Right atrium auricular region (tissue), 2 donors: ENCODE results near the gene MMP13. TPM values are rescaled to one million over a fixed set of nuclear protein-coding genes. Genes with fewer than 3 reads are reported as not detected.

Experiments used
- DNase-seq: peaks from one replicate; pipeline ENCODE4 v3.0.0-alpha.2; 2019; ENCODE audit warnings: low spot score
- H3K27ac ChIP-seq, 2 donors: fragments of 200-600 bp; sonication (generic); 1 replicate in 1 of 2; 2 replicates in 1 of 2; pipeline ENCODE4 v1.5.1; 2016 to 2019
- H3K27me3 ChIP-seq, 2 donors: fragments of 200-600 bp; sonication (generic); one replicate each; pipeline versions ENCODE4 v1.5.1 to v1.6.0; 2017 to 2019
- H3K36me3 ChIP-seq: fragments of 200-600 bp; sonication (generic); one replicate; pipeline ENCODE4 v1.5.1; 2016
- H3K4me1 ChIP-seq, 2 donors: fragments of 200-600 bp; sonication (generic); one replicate each; pipeline versions ENCODE4 v1.5.1 to v1.6.0; 2017 to 2019
- H3K4me3 ChIP-seq, 2 donors: fragments of 200-600 bp; sonication (generic); 1 replicate in 1 of 2; 2 replicates in 1 of 2; pipeline ENCODE4 v1.5.1; 2017 to 2019; ENCODE audit warnings: mild to moderate bottlenecking in 1 of 2, moderate library complexity in 1 of 2
- H3K9me3 ChIP-seq, 2 donors: fragments of 200-600 bp; sonication (generic); one replicate each; pipeline ENCODE4 v1.5.1; 2019
- total RNA-seq, 2 donors: library from RNA; depleted of rRNA; stranded (reverse); fragments of >200 nt; gene quantifications; one replicate each; pipeline ENCODE4 v1.1.0, GENCODE V29; 2016
- TF ChIP-seq, protein P1 (sequence below), 2 donors: fragments of 200-600 bp; sonication (generic); IDR thresholded peaks; one replicate each; pipeline ENCODE4 v1.5.1; 2019; ENCODE audit warnings: antibody characterized with exemption in 2 of 2

Gene MMP13
- total RNA-seq, 2 donors from 2014 or later: not detected

DNA sequence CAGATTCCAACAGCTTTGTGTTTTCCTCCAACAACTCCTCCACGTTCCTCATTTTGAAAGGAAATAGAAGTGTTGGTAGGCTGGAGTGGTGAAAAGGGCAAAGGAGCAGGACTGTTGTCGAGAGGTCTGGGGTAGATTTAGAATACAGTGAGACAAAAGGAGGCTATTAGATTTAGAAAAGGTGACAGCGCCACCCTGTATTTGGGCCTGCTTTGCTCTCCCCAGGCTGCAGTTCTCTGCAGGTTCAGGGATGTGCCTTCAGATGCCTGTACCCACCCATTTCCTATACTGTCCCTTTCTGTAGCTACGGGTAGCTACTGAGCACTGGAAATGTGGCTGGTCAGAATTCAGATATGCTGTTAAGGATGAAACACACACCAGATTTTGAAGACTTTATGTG is 20.8 kb downstream of the MMP13 start:
- no peaks in the 10 kb centered on the region for H3K4me1 ChIP-seq
- H3K27ac ChIP-seq: no peak overlapping the region
- no peak overlapping the region for H3K4me3 ChIP-seq
- H3K36me3 ChIP-seq: no peaks in the 10 kb centered on the region
- TF ChIP-seq, protein P1, sequence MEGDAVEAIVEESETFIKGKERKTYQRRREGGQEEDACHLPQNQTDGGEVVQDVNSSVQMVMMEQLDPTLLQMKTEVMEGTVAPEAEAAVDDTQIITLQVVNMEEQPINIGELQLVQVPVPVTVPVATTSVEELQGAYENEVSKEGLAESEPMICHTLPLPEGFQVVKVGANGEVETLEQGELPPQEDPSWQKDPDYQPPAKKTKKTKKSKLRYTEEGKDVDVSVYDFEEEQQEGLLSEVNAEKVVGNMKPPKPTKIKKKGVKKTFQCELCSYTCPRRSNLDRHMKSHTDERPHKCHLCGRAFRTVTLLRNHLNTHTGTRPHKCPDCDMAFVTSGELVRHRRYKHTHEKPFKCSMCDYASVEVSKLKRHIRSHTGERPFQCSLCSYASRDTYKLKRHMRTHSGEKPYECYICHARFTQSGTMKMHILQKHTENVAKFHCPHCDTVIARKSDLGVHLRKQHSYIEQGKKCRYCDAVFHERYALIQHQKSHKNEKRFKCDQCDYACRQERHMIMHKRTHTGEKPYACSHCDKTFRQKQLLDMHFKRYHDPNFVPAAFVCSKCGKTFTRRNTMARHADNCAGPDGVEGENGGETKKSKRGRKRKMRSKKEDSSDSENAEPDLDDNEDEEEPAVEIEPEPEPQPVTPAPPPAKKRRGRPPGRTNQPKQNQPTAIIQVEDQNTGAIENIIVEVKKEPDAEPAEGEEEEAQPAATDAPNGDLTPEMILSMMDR (IDR thresholded peaks at IDR 0.05): no peak
- H3K27me3 ChIP-seq: no peaks in the 10 kb centered on the region
- no peaks in the 10 kb centered on the region for H3K9me3 ChIP-seq
- no peak for DNase-seq

DNA sequence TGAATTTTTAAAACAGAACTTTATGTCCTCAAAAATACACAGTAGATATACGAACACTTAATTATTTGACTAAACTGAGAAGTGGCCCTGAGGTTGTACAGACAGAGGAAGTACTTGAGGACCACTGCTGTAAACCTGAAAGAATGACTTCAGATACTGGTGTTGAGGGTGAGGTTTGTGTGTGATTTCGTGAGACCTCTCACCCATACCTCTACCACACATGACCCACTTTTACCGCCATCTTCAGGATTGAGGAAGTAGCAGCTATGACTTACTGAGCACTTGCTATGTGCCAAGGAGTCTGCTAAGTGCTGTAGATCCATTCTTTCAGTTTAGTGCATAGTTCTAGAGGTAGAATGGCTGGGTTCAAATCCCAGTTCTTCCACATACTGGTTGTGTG is 21.9 kb downstream of the MMP13 start:
- TF ChIP-seq, protein P1 (IDR thresholded peaks at IDR 0.05): no peak
- Histone ChIP-seq H3K27me3 (no peaks in the 10 kb centered on the region), H3K9me3 (no peaks in the 10 kb centered on the region), H3K4me3 (no peak overlapping the region), H3K4me1 (no peaks in the 10 kb centered on the region), H3K27ac (no peak overlapping the region), H3K36me3 (no peaks in the 10 kb centered on the region)
- no peak for DNase-seq

DNA sequence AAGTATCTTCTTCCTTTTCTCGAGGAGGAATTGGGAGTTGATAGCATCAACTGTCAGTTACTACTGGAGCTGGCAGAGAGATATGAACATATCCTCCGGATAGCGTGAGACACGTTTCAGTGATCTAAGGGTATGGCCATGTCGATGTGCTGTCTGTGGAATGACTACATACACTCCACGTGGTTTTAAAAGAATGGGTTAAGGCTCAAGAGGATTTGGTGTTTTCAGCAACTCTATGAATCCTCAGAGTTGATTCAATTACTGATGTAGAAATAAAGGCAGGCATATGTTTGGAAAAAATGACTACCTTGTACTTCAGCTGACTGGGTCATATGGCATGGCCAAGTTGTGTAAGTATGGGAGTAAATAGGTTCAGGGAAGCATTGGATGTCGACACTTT is 22.9 kb downstream of the MMP13 start:
- no peaks in the 10 kb centered on the region for H3K27me3 ChIP-seq
- no peaks in the 10 kb centered on the region for H3K36me3 ChIP-seq
- no peak for DNase-seq
- H3K4me1 ChIP-seq: no peaks in the 10 kb centered on the region
- H3K9me3 ChIP-seq: no peaks in the 10 kb centered on the region
- H3K4me3 ChIP-seq: no peak overlapping the region
- TF ChIP-seq, protein P1 (IDR thresholded peaks at IDR 0.05): no peak
- H3K27ac ChIP-seq: no peak overlapping the region

DNA sequence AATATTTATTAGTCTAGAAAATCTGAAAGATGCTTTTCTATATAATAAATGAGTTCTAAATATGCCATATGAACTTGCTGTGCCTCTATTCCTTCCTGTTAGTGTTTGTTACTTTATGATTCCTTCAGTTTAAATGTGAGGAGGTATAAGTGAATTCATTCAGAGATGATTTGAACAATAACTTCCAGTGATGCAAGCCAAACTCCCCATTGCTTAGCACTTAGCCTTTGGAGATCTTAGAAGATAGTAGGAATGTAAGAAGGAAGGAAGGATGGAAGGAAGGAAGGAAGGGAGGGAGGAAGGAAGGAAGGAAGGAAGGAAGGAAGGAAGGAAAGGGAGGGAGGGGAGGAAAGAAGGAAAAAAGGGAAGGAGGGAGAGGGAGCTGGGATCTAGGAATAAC is 25.1 kb downstream of the MMP13 start:
- Histone ChIP-seq H3K4me1 (no peaks in the 10 kb centered on the region), H3K9me3 (no peaks in the 10 kb centered on the region), H3K36me3 (no peaks in the 10 kb centered on the region), H3K27me3 (no peaks in the 10 kb centered on the region), H3K4me3 (no peak overlapping the region), H3K27ac (no peak overlapping the region)
- no peak for DNase-seq
- TF ChIP-seq, protein P1 (IDR thresholded peaks at IDR 0.05): no peak

DNA sequence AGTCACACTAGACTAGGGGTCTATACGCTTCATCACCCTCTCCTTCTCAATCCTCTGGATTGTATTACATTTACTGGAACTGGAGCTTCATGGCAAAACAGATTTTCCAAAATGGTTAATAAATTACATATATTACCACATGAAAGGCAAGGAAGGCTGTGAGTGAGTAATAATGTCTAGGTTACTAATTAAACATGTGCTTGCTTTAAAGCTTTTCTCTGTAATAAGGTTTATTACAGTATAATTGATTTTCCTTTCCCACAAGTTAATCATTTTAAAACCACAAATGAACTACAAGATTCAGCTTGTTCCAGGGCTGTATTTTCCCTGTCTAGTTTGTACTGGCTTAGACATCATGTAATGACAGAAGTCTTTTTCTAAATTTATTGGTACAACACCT is 25.6 kb downstream of the MMP13 start:
- no peaks in the 10 kb centered on the region for H3K4me1 ChIP-seq
- DNase-seq: no peak
- no peaks in the 10 kb centered on the region for H3K36me3 ChIP-seq
- no peaks in the 10 kb centered on the region for H3K27me3 ChIP-seq
- H3K4me3 ChIP-seq: no peak overlapping the region
- no peaks in the 10 kb centered on the region for H3K9me3 ChIP-seq
- H3K27ac ChIP-seq: no peak overlapping the region
- TF ChIP-seq, protein P1 (IDR thresholded peaks at IDR 0.05): no peak

DNA sequence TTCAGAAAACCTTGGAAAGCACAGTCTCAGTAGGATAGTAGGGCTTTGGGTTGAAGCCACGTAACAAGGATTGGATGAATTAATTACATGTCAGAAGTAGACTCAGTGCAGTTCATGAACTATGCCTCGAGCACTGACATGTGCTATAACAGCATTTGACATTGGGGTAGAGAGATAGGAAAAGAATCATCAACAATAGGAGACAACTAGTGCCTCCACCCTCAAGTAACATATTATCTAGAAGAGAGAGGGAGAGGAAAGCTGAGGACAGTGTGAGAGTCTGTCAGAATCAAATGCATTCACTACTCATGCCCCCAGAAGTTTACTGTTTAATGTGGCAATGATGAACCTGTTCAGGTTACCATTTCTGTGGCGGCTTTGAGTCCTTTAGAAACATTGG is 26.4 kb downstream of the MMP13 start:
- H3K9me3 ChIP-seq: no peaks in the 10 kb centered on the region
- DNase-seq: no peak
- no peak overlapping the region for H3K27ac ChIP-seq
- no peaks in the 10 kb centered on the region for H3K36me3 ChIP-seq
- H3K4me1 ChIP-seq: no peaks in the 10 kb centered on the region
- no peak overlapping the region for H3K4me3 ChIP-seq
- no peaks in the 10 kb centered on the region for H3K27me3 ChIP-seq
- TF ChIP-seq, protein P1 (IDR thresholded peaks at IDR 0.05): no peak
